Measurements from ENCODE around the gene SNX12.

SNX12 gene

DNA sequence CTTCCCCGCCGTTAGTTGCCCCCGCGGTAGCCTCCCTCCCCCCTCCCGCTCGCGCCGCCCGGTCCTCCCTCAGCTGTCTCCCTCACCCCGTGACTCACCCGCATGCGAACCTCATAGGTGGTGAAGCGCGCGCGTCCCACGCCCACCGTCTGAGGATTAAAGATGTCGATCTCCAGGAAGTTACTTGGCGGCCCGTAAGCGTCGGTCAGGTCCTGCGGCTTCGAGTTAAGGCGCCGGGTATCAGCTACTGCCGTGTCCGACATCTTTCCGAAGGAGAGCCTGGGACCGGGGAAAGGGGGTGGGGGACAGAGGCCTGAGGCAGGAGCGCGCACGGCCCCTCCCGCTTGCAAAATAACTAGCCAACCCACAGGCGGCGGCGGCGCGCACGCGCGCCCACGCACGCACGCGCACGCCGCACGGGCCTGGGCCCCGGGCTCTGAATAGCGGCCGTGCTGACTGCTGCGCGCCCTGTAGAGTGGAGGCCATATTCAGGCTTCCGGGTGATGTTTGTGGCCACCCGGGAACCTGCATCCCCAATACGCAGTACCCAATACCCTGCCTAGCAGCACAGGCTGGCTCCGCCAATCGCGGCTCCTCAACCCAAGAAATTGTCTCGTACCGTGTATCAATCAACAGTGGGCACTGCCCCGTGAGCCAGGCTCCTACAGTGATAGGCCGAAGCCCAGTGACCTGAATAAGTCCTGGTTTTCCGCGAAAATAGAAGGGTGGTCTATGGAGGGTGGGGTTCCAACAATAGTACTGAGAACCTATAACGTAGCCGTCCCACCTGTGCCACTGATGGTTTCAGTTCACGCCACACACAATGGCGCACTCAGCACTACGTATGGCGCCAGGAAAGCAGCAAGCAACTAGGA is at the start of gene SNX12:
TSS of gene SNX12 (minus strand) at position 291 of the 875 bp plus-strand sequence. CDS start at position 263, 28 bp downstream.
- DNase-seq, result peak; percentile 10

- DNase-seq, result no peak
Measured at GRCh38 chrX:71117358-71117757, 49.2 kb upstream of the SNX12 start.

GRCh38 chrX:71111921-71112431 is 43.8 kb upstream of the SNX12 start:
- DNase-seq, result no peak

GRCh38 chrX:71111141-71111843 is 43.2 kb upstream of the SNX12 start, which contains the start of gene IL2RG:
IL2RG (minus strand) TSS chrX:71111577; CDS start chrX:71111539, 38 bp downstream.
- DNase-seq, result no peak

DNA sequence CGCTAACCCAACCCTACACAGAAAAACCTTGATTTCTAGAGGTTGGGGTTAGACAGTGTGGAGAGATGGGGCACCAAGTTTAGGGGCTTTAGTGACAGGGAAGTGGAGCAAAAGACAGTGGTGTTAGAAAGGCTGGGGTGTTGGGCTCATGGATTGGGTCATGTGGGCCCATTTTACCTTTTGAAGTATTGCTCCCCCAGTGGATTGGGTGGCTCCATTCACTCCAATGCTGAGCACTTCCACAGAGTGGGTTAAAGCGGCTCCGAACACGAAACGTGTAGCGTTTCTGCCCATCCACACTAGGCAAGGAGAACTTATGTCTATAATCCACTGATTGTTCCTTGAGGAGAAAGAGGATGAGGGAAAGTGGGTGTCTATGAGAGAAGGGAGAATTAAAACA is 40.9 kb upstream of the SNX12 start:
- DNase-seq, result no peak

DNA sequence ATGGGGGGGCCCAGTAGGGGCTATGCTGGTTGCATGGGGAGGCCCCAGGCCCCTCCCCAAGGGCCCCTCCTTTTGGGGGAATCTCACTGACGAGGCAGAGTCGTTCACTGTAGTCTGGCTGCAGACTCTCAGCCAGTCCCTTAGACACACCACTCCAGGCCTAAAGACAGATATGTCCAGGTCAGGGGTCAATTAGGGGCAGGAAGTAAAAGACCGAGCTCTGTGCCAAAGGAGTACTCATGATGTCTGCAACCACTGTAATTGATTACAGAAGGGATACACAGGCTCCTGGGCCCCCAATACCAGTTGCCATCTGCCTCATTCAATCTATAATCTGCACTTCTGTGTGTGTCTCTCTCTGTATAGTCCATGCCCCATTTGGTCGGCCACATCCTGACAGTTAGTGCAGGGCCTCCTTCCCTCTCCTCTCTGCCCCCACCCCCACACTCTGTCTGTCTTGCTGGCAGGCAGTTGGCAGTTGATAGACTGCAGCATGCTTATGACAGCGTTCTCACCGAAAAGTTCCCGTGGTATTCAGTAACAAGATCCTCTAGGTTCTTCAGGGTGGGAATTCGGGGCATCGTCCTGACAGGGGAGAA is 39.7 kb upstream of the SNX12 start:
- no peak for DNase-seq

DNA sequence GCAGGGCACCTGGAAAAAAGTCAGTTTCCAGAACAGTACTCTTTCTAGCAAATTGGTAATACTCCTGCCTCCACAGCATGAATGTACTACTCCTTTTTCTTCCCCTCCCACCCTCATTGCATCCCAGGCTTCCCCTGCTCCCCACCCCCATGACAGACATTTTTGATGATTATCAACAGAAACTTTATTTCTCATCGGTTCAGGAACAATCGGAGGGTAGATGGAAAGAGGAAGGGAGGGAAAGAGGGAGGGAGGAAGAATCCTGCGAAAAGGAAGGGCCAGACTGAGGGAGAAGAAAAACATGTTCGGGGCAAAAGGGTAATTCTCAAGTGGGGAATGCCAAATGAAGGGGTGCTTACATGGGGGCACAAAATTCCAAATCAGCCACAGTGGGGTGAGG is 39.1 kb upstream of the SNX12 start:
- no peak for DNase-seq

- DNase-seq, result no peak
Measured at GRCh38 chrX:71106427-71106826, 38.3 kb upstream of the SNX12 start, which contains the start of gene CXorf65. CXorf65 (minus strand) TSS chrX:71106740; CDS start chrX:71106556, 184 bp downstream.

DNA sequence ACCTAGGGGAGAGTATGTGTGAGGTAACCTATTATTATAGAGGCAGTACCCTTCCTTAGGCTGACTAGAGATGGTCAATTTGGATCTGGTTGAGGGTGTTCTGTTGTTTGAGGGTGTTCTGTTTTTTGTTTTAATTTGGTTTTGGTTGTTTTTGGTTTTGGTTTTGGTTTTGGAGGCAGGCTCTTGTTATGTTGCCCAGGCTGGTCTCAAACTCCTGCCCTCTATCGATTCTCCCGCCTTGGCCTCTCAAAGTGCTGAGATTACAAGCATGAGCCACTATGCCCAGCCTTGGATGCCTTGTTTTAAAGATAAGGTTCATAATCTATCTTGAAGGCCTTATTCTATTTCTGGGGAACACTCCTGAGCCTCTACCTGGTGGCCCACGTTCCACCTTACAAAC is 37.5 kb upstream of the SNX12 start:
- no peak for DNase-seq

DNA sequence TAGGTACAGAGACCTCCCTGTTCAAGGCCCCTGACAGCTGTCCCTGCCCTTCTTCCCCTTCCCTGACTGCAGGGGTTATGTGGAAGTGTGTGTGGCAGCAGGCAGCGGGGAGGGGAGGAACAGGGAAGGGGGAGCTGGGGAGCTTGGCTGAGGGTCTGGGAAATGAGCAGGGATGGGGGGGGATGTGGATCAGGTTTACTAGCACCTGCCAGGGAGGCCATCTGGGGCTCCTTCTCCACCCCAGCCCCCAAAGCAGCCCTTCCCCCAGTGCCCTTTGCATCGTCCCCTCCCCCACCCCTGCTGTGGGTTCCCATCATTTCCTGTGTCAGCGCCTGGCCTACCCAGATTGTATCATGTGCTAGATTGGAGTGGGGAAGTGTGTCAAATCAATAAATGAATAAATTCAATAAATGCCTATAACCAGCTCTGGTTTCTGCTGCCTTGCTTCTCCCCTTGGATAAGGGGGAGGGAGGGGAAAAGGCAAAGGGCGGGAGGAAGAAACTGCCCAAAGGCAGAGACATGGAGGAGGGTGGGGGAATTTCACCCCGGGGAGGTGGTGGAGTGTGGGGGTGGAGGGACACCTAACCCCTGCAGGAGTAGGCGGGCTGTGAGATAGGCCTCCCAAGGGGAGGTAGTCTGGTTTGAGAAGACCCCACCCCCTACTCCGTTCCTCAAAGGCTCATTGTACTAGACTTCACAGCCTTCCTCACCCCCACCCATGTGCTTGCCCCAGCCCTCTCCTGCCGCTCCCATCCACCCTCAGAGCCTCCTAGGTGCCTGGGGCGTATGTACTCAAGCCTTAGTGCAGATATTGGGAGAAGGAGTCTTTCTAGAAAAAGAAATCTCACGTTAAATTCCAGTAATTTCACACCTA is 35.2 kb upstream of the SNX12 start:
- no peak for DNase-seq

- no peak for DNase-seq
Measured at GRCh38 chrX:71102292-71102691, 34.2 kb upstream of the SNX12 start.

DNA sequence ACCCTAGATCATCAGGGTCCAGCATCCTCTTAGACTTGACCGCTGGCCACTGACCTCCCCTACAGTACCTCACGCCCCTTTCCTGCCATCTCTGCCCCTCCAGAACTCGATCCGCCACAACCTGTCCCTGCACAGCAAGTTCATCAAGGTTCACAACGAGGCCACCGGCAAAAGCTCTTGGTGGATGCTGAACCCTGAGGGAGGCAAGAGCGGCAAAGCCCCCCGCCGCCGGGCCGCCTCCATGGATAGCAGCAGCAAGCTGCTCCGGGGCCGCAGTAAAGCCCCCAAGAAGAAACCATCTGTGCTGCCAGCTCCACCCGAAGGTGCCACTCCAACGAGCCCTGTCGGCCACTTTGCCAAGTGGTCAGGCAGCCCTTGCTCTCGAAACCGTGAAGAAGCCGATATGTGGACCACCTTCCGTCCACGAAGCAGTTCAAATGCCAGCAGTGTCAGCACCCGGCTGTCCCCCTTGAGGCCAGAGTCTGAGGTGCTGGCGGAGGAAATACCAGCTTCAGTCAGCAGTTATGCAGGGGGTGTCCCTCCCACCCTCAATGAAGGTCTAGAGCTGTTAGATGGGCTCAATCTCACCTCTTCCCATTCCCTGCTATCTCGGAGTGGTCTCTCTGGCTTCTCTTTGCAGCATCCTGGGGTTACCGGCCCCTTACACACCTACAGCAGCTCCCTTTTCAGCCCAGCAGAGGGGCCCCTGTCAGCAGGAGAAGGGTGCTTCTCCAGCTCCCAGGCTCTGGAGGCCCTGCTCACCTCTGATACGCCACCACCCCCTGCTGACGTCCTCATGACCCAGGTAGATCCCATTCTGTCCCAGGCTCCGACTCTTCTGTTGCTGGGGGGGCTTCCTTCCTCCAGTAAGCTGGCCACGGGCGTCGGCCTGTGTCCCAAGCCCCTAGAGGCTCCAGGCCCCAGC is 32.7 kb upstream of the SNX12 start:
- no peak for DNase-seq

DNA sequence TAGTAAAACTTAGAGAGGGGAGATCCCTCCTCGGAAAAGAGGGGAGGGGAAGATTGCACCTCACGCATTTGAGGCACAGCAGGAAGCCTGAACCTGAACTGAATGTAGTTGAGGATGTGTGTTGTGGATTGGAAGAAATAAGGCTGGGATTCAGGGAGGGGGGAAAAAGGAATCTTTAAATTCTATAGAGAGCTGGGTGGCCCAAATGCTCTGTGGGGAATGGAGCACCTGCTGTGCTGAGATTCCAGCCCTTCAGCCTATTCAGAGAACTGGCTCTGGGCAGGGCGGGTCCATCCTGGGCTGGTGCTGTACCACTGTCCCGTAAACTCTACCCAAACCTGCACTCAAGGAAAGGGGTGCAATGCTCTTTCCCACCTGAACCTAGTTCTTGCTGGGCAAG is 31.6 kb upstream of the SNX12 start:
- no peak for DNase-seq

GRCh38 chrX:71098951-71099506 is 30.9 kb upstream of the SNX12 start:
- DNase-seq, result no peak

GRCh38 chrX:71098302-71098701 is 30.2 kb upstream of the SNX12 start:
- no peak for DNase-seq

DNA sequence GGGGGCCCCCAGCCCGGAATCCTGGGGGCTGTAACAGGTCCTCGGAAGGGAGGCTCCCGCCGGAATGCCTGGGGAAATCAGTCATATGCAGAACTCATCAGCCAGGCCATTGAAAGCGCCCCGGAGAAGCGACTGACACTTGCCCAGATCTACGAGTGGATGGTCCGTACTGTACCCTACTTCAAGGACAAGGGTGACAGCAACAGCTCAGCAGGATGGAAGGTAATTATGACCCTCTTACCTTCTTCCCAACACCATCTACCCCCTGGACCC is 28.6 kb upstream of the SNX12 start:
- no peak for DNase-seq

DNA sequence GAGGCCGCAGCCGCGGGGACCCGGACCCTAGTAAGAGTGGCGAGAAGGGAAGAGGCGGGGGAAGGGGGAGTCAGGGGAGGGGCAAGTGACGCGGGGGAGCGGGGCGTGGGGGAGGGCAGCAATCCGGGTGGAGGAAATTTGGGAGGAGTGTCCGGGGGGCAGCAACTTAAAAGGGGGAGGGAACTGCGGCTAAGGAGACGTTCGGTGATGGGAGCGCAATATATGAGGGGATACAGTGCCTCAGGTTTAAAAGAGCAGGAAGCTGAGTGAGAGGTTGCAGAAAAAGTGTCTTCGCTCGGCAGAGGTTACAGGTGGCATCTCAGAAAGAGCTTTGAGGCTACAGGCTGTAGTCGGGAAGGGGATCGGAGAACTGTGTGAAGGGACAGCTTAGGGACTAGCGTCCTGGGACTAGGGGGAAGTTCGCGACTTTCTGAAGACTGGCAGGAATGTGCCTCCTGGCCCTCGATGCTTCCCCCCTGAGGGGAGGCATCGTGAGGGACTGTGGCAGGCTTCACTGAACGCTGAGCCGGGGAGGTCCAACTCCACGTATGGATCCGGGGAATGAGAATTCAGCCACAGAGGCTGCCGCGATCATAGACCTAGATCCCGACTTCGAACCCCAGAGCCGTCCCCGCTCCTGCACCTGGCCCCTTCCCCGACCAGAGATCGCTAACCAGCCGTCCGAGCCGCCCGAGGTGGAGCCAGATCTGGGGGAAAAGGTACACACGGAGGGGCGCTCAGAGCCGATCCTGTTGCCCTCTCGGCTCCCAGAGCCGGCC is 28.0 kb upstream of the SNX12 start:
- peak; percentile 2 for DNase-seq

DNA sequence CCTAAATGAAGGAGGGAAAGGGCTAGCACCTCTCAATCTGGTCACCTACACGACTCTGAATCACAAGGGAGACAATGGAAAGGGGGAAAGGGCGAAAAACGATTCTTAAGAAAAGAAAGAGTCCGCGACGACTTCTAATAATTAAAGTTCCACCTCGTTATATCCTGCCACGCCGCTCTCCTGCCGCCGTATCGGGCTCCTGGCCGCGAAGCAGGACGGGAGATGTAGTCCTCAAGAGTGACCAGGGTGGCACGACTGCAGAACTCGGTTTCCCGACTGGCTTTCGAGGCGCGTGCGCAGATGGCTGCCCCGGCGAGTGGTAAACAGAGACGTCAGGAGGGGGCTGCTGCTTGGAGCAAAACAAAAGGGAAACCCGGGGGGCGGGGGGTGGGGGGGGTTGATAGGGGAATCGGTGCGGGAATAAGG is 27.4 kb upstream of the SNX12 start, which contains the start of gene FOXO4:
TSS of gene FOXO4 (plus strand) at position 297 of the 426 bp plus-strand sequence. CDS start 678 bp downstream, outside the sequence.
- no peak for DNase-seq

- no peak for DNase-seq
Measured at GRCh38 chrX:71095033-71095432, 26.9 kb upstream of the SNX12 start.

DNA sequence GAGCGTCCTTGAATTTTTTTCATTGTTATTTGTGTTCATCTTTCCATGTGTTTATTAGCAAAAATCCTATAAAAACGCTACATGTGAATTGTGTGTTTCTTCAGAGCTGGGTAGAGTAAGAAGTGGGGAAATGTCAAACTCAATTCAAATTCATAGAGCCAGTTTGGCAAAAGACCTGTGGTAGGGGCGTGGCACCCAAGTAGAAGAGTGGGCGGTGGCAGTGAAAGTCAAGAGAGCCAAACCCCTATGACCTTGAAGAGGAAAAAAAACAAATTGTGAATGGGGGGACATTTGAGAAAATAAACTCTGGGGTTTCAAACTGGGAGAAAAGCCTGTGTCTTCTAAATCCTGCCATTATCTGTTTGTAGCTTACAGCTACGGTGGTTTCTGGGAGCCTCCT is 23.1 kb upstream of the SNX12 start:
- no peak for DNase-seq
